Pancreas (tissue), 10 donors: ENCODE measurements around the gene PIWIL4. TPM values are rescaled to one million over a fixed set of nuclear protein-coding genes. Genes with fewer than 3 reads are reported as not detected.

ENCODE experiments used
- ATAC-seq, 4 donors: fragments of 200-7000 bp; cut with Tn5 transposase; one replicate each; pipeline versions ENCODE4 v1.8.0 to v1.9.1; 2020; ENCODE audit warnings: mild to moderate bottlenecking in 4 of 4, moderate library complexity in 4 of 4
- DNase-seq, 6 donors: peaks; one replicate each; pipeline ENCODE4 v3.0.0-alpha.2; 2020
- FAIRE-seq: peaks from 2 replicates; lab custom pipeline; 2012; peaks lifted over from hg19 to GRCh38; lab: Jason Lieb, UNC
- H3K27ac ChIP-seq, 4 donors: fragments of 200-600 bp; sonication (generic); 1 replicate in 3 of 4; 2 replicates in 1 of 4; pipeline versions ENCODE4 v1.5.0 to v1.8.0; 2020
- H3K27me3 ChIP-seq, 4 donors: fragments of 200-600 bp; one replicate each; pipeline ENCODE4 v1.8.0; 2021
- H3K36me3 ChIP-seq, 3 donors: fragments of 200-600 bp; sonication (generic) in 1 of 3; one replicate each; pipeline versions ENCODE4 v1.5.0 to v1.8.0; 2020 to 2021
- H3K4me1 ChIP-seq, 3 donors: fragments of 200-600 bp; one replicate each; pipeline ENCODE4 v1.8.0; 2021
- H3K4me3 ChIP-seq, 4 donors: fragments of 200-600 bp; sonication (generic) in 2 of 4; one replicate each; pipeline versions ENCODE4 v1.5.0 to v1.8.0; 2020 to 2021
- H3K9me3 ChIP-seq, 4 donors: fragments of 200-600 bp; one replicate each; pipeline ENCODE4 v1.8.0; 2021
- WGBS, 2 donors: extraction: QIAGEN DNeasy Blood & Tissue Kit; methylation state at CpG; one replicate each; pipeline ENCODE4 v1.1.7; 2013; 5-methylcytosine and 5-hydroxymethylcytosine counted together
- intact Hi-C, 3 donors: fragments of 100-400 bp; cut with DNase I; formaldehyde crosslinking; loops; one replicate each; pipeline versions ENCODE4 v1.11.1 to v1.14.2; 2022
- polyA plus RNA-seq, 2 donors: library from polyadenylated mRNA; stranded (reverse); fragments of 200-250 nt; gene quantifications; one replicate each; pipeline ENCODE4 v1.2.3, GENCODE V29; 2013
- total RNA-seq, 6 donors: library from RNA; stranded (reverse); fragmentation: NEBNext Ultra II Directional in 4 of 6; extraction: Animal tissue kit (Norgen Biotek cat#: 25700) in 4 of 6; gene quantifications; one replicate each; pipeline versions ENCODE4 v1.2.1 to v1.2.4, GENCODE V29; 2021 to 2023
- TF ChIP-seq, protein P1 (sequence below), 4 donors: fragments of 200-600 bp; sonication (generic) in 3 of 4; IDR thresholded peaks; one replicate each; pipeline versions ENCODE4 v1.5.0 to v1.8.0; 2021; ENCODE audit warnings: antibody characterized with exemption in 4 of 4
- donor health status: healthy with polysubstance abuse.
- donor health status: DM: no; HTN: no; CAD: no; lungs with moderate emphysema.
- donor health status: DM: no; HTN: no; CAD: no.
- donor health status: control.
- donor health status: control.
- donor health status: Bipolar disorder and iron deficiency.
- donor health status: DM: yes; HTN: yes; CAD: no.
- donor health status: DM: no; HTN: no; CAD: no.
- donor health status: DM: no; HTN: no; CAD: no.
- donor health status: DM: yes; HTN: yes; CAD: no.

Gene PIWIL4
- total and polyA plus RNA-seq, 8 donors = 4.0 to 12.3 (median 5.6) TPM

DNA sequence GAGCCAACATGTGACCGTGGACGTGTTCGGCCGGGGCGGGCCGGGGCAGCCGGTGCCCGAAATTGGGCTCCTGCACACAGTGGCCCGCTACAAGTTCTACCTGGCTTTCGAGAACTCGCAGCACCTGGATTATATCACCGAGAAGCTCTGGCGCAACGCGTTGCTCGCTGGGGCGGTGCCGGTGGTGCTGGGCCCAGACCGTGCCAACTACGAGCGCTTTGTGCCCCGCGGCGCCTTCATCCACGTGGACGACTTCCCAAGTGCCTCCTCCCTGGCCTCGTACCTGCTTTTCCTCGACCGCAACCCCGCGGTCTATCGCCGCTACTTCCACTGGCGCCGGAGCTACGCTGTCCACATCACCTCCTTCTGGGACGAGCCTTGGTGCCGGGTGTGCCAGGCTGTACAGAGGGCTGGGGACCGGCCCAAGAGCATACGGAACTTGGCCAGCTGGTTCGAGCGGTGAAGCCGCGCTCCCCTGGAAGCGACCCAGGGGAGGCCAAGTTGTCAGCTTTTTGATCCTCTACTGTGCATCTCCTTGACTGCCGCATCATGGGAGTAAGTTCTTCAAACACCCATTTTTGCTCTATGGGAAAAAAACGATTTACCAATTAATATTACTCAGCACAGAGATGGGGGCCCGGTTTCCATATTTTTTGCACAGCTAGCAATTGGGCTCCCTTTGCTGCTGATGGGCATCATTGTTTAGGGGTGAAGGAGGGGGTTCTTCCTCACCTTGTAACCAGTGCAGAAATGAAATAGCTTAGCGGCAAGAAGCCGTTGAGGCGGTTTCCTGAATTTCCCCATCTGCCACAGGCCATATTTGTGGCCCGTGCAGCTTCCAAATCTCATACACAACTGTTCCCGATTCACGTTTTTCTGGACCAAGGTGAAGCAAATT lies 21.7 kb upstream of the PIWIL4 start:
- ATAC-seq (peak; percentile 4 to 25 (median 16)), DNase-seq (peak in 4 of 6 donors; percentile 53 to 84 (median 66)), FAIRE-seq (no peak)
- H3K9me3 ChIP-seq = no peaks in the 10 kb centered on the region
- H3K27me3 ChIP-seq = no peaks in the 10 kb centered on the region
- WGBS, 2 donors = 18 to 22% methylated on average over 54 of the region's 54 CpGs
- TF ChIP-seq, protein P1, sequence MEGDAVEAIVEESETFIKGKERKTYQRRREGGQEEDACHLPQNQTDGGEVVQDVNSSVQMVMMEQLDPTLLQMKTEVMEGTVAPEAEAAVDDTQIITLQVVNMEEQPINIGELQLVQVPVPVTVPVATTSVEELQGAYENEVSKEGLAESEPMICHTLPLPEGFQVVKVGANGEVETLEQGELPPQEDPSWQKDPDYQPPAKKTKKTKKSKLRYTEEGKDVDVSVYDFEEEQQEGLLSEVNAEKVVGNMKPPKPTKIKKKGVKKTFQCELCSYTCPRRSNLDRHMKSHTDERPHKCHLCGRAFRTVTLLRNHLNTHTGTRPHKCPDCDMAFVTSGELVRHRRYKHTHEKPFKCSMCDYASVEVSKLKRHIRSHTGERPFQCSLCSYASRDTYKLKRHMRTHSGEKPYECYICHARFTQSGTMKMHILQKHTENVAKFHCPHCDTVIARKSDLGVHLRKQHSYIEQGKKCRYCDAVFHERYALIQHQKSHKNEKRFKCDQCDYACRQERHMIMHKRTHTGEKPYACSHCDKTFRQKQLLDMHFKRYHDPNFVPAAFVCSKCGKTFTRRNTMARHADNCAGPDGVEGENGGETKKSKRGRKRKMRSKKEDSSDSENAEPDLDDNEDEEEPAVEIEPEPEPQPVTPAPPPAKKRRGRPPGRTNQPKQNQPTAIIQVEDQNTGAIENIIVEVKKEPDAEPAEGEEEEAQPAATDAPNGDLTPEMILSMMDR (IDR thresholded peaks at IDR 0.05) = no peak
- intact Hi-C loops = no loop called here
- no peaks in the 10 kb centered on the region for H3K36me3 ChIP-seq
- peaks cover 6 to 38% (median 23%) of the 10 kb centered on the region in 3 donors for H3K4me1 ChIP-seq
- H3K27ac ChIP-seq = peak overlapping the region; percentile 95 to 98 (median 98)
- peak overlapping the region; percentile 56 to 80 (median 77) for H3K4me3 ChIP-seq

DNA sequence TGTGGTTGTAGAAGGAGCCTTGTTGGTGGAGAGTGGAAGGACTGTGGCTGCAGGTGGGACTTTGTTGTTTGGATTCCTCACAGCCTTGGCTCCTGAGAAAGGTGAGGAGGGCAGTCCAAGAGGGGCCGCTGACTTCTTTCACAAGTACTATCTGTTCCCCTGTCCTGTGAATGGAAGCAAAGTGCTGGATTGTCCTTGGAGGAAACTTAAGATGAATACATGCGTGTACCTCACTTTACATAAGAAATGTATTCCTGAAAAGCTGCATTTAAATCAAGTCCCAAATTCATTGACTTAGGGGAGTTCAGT lies 21.1 kb upstream of the PIWIL4 start:
- peak overlapping the region in 2 of 4 donors; percentile 95 to 98 for H3K27ac ChIP-seq
- H3K27me3 ChIP-seq = no peaks in the 10 kb centered on the region
- FAIRE-seq (no peak), DNase-seq (no peak), ATAC-seq (no peak)
- no peaks in the 10 kb centered on the region for H3K36me3 ChIP-seq
- WGBS, 2 donors = 22 to 25% methylated on average over 2 of the region's 2 CpGs
- H3K9me3 ChIP-seq = no peaks in the 10 kb centered on the region
- TF ChIP-seq, protein P1 (IDR thresholded peaks at IDR 0.05) = no peak
- peaks cover 6 to 38% (median 23%) of the 10 kb centered on the region in 3 donors for H3K4me1 ChIP-seq
- peak overlapping the region; percentile 56 to 80 (median 77) for H3K4me3 ChIP-seq
- intact Hi-C loops = no loop called here

DNA sequence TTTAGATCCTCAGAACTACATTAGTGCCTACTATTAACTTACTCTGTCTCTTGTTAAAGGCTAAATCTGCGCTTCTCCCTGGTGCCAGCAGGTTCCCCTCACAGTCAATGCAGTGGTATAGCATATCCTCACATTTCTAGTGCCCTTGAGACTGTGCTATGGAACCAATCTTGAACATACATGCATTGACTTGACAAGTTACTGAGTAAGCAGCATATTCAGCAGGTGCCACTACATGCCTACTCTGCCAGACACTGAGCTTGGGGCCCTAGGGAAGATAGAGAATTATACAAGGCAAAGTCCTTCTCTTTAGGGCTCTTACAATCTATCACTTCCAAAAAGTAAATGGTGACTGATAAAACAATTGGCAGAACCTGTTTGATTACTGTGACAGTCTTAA lies 20.3 kb upstream of the PIWIL4 start:
- TF ChIP-seq, protein P1 (IDR thresholded peaks at IDR 0.05) = no peak
- FAIRE-seq = no peak
- Histone ChIP-seq H3K36me3 (no peaks in the 10 kb centered on the region), H3K27me3 (no peaks in the 10 kb centered on the region), H3K27ac (peak overlapping the region in 2 of 4 donors; percentile 95 to 98), H3K4me1 (peaks cover 6 to 38% (median 23%) of the 10 kb centered on the region in 3 donors), H3K9me3 (no peaks in the 10 kb centered on the region), H3K4me3 (peak overlapping the region; percentile 56 to 80 (median 77))
- WGBS, 2 donors = 20 to 30% methylated on average over 1 of the region's 1 CpG
- intact Hi-C loops = no loop called here
- peak in 1 of 6 donors; percentile 13 for DNase-seq
- ATAC-seq = peak in 1 of 4 donors; percentile 4

DNA sequence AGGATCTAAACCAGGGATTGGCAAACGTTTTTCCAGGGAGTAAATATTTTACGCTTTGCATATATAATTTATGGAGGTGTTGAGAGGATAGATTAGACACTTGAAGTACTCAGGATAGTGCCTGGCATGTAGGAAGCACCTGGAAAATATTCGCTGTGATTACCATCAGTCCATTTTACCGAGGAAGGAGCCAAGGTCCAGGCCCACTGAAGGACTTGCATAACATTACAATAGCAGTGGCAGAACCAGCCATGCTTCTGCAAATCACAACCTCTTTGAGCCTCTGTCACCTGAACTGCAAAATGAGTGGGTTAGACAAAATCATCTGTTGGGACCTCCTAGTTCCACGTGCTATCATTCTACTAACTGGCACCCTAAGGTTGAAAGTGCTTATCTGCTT lies 18.0 kb upstream of the PIWIL4 start:
- no peak for FAIRE-seq
- WGBS, 2 donors = 33 to 44% methylated on average over 5 of the region's 5 CpGs
- H3K4me3 ChIP-seq = peak overlapping the region in 1 of 4 donors; percentile 1
- H3K27me3 ChIP-seq = no peaks in the 10 kb centered on the region
- DNase-seq = no peak
- no peaks in the 10 kb centered on the region for H3K36me3 ChIP-seq
- no peak for ATAC-seq
- H3K27ac ChIP-seq = no peak overlapping the region
- H3K4me1 ChIP-seq = peaks cover 6 to 32% (median 17%) of the 10 kb centered on the region in 3 donors
- TF ChIP-seq, protein P1 (IDR thresholded peaks at IDR 0.05) = no peak
- intact Hi-C loops = no loop called here
- no peaks in the 10 kb centered on the region for H3K9me3 ChIP-seq

DNA sequence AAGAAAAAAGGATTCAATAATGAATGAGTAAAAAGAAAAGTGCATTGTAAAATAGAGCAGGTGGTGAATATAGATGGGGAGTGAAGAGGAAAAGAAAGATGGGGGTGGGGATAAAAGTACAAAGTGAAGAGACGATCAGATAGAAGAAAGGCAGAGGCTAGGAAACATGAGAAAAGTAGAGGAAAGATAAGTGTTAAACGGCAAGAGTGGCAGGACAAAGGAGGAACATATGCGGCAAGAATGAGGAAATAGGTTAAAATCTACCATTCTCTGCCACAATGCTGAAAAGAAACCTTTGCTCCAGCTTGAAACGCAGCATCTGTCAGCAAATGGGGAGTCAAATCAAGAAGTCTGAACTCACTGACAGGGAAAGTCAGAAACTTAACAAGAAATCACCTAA lies 16.7 kb upstream of the PIWIL4 start:
- ATAC-seq (no peak), FAIRE-seq (no peak), DNase-seq (no peak)
- H3K4me3 ChIP-seq = no peak overlapping the region
- peaks cover 6 to 32% (median 17%) of the 10 kb centered on the region in 3 donors for H3K4me1 ChIP-seq
- 46 to 47% methylated on average over 4 of the region's 4 CpGs for WGBS, 2 donors
- intact Hi-C loops = no loop called here
- no peaks in the 10 kb centered on the region for H3K36me3 ChIP-seq
- peak overlapping the region in 1 of 4 donors; percentile 19 for H3K27ac ChIP-seq
- no peaks in the 10 kb centered on the region for H3K9me3 ChIP-seq
- TF ChIP-seq, protein P1 (IDR thresholded peaks at IDR 0.05) = no peak
- no peaks in the 10 kb centered on the region for H3K27me3 ChIP-seq
